Left ventricle myocardium inferior (tissue), 1 donor: ENCODE measurements around the gene SLC41A1. TPM values are rescaled to one million over a fixed set of nuclear protein-coding genes. Genes with fewer than 3 reads are reported as not detected.

Experiments used
- DNase-seq: peaks from one replicate; pipeline ENCODE4 v3.0.0-alpha.2; 2020
- H3K27ac ChIP-seq: fragments of 200-600 bp; replicated peaks from 2 replicates; pipeline ENCODE4 v1.8.0; 2021
- H3K27me3 ChIP-seq: fragments of 200-600 bp; 2 replicates; pipeline ENCODE4 v1.8.0; 2021; ENCODE audit warnings: low read depth
- H3K36me3 ChIP-seq: fragments of 200-600 bp; 2 replicates; pipeline ENCODE4 v1.8.0; 2021
- H3K4me1 ChIP-seq: fragments of 200-600 bp; 2 replicates; pipeline ENCODE4 v1.8.0; 2021
- H3K4me3 ChIP-seq: fragments of 200-600 bp; 2 replicates; pipeline ENCODE4 v1.8.0; 2021; ENCODE audit warnings: mild to moderate bottlenecking, moderate library complexity
- H3K9me3 ChIP-seq: fragments of 200-600 bp; replicated peaks from 2 replicates; pipeline ENCODE4 v1.8.0; 2021
- CTCF ChIP-seq: fragments of 200-600 bp; IDR thresholded peaks from 2 replicates; pipeline ENCODE4 v1.8.0; 2021; ENCODE audit warnings: antibody characterized with exemption, mild to moderate bottlenecking, borderline replicate concordance
- intact Hi-C: fragments of 100-400 bp; cut with micrococcal nuclease; formaldehyde crosslinking; loops from one replicate; pipeline ENCODE4 v1.11.0; 2022
- total RNA-seq: library from RNA; stranded (reverse); fragmentation: NEBNext Ultra II Directional; extraction: Animal tissue kit (Norgen Biotek cat#: 25700); gene quantifications from one replicate; pipeline ENCODE4 v1.2.1, GENCODE V29; 2021
- donor health status: DM: no; HTN: yes; CAD: no; lungs with severe emphysema.

SLC41A1 gene
- total RNA-seq, 1 donor from 2014 or later: 486 TPM

GRCh38 chr1:205751036-205751651, 61.9 kb downstream of the SLC41A1 start:
- intact Hi-C loops: no loop called here
- Histone ChIP-seq H3K27ac (peak overlapping the region; percentile 98), H3K36me3 (no peaks in the 10 kb centered on the region), H3K4me1 (peaks cover 29% of the 10 kb centered on the region), H3K27me3 (no peaks in the 10 kb centered on the region), H3K4me3 (peak overlapping the region; percentile 82), H3K9me3 (no peaks in the 10 kb centered on the region)
- DNase-seq: no peak
- TF ChIP-seq CTCF: no peak

- H3K4me3 ChIP-seq: peak within 1 kb of the TSS; percentile 82
- no peaks in the 10 kb centered on the region for H3K36me3 ChIP-seq
- H3K27me3 ChIP-seq: no peaks in the 10 kb centered on the region
- peak; percentile 53 for TF ChIP-seq CTCF
- peak; percentile 98 for DNase-seq
- peak within 1 kb of the TSS; percentile 98 for H3K27ac ChIP-seq
- intact Hi-C loops: no loop called here
- H3K4me1 ChIP-seq: peaks cover 36% of the 10 kb centered on the region
- no peaks in the 10 kb centered on the region for H3K9me3 ChIP-seq
Observed at GRCh38 chr1:205750138-205751035, 62.6 kb downstream of the SLC41A1 start, which contains the start of gene NUCKS1. NUCKS1 (minus strand) TSS chr1:205750182; CDS start chr1:205749973, 209 bp downstream.

GRCh38 chr1:205749234-205750137, 63.5 kb downstream of the SLC41A1 start:
- peaks cover 45% of the 10 kb centered on the region for H3K4me1 ChIP-seq
- TF ChIP-seq CTCF: no peak
- H3K27me3 ChIP-seq: no peaks in the 10 kb centered on the region
- H3K9me3 ChIP-seq: no peaks in the 10 kb centered on the region
- peak overlapping the region; percentile 82 for H3K4me3 ChIP-seq
- H3K27ac ChIP-seq: peak overlapping the region; percentile 98
- intact Hi-C loops: no loop called here
- peak; percentile 96 for DNase-seq
- no peaks in the 10 kb centered on the region for H3K36me3 ChIP-seq

GRCh38 chr1:205748403-205749233, 64.4 kb downstream of the SLC41A1 start:
- no peak for DNase-seq
- Histone ChIP-seq H3K36me3 (no peaks in the 10 kb centered on the region), H3K4me3 (peak overlapping the region; percentile 82), H3K27ac (peak overlapping the region; percentile 98), H3K4me1 (peaks cover 54% of the 10 kb centered on the region), H3K9me3 (no peaks in the 10 kb centered on the region), H3K27me3 (no peaks in the 10 kb centered on the region)
- intact Hi-C loops: no loop called here
- TF ChIP-seq CTCF: no peak
